Sigmoid colon (tissue), 7 donors: ENCODE measurements around the gene GRIK3. TPM values are rescaled to one million over a fixed set of nuclear protein-coding genes. Genes with fewer than 3 reads are reported as not detected.

Experiments used
- DNase-seq: peaks from one replicate; pipeline ENCODE4 v3.0.0-alpha.2; 2019
- H3K27ac ChIP-seq, 4 donors: fragments of 200-600 bp; sonication (generic); one replicate each; pipeline ENCODE4 v1.5.1; 2016 to 2019; ENCODE audit warnings: mild to moderate bottlenecking in 1 of 4
- H3K27me3 ChIP-seq, 3 donors: fragments of 200-600 bp; sonication (generic); one replicate each; pipeline ENCODE4 v1.5.1; 2019; ENCODE audit warnings: mild to moderate bottlenecking in 1 of 3
- H3K36me3 ChIP-seq, 4 donors: fragments of 200-600 bp; sonication (generic); one replicate each; pipeline ENCODE4 v1.5.1; 2016 to 2019
- H3K4me1 ChIP-seq, 4 donors: fragments of 200-600 bp; sonication (generic); one replicate each; pipeline ENCODE4 v1.5.1; 2017 to 2019
- H3K4me3 ChIP-seq, 4 donors: fragments of 200-600 bp; sonication (generic); one replicate each; pipeline ENCODE4 v1.5.1; 2017 to 2019; ENCODE audit warnings: mild to moderate bottlenecking in 2 of 4, moderate library complexity in 1 of 4
- H3K9me3 ChIP-seq, 4 donors: fragments of 200-600 bp in 3 of 4; sonication (generic) in 3 of 4; one replicate each; pipeline versions ENCODE4 v1.5.1 to v1.6.1; 2013 to 2019
- EP300 ChIP-seq, 4 donors: sonication (generic); formaldehyde crosslinking; IDR thresholded peaks; one replicate each; pipeline ENCODE4 v1.6.1; 2017; ENCODE audit warnings: antibody characterized with exemption in 4 of 4
- POLR2A ChIP-seq, 2 donors: fragments of 450-650 bp; IDR thresholded peaks; one replicate each; pipeline ENCODE4 v1.6.1; 2016; ENCODE audit warnings: antibody characterized with exemption in 2 of 2, mild to moderate bottlenecking in 2 of 2, moderate library complexity in 2 of 2
- POLR2AphosphoS5 ChIP-seq, 4 donors: sonication (generic); formaldehyde crosslinking; IDR thresholded peaks; one replicate each; pipeline ENCODE4 v1.6.1; 2017; ENCODE audit warnings: antibody characterized with exemption in 4 of 4
- WGBS, 2 donors: extraction: QIAGEN DNeasy Blood & Tissue Kit; methylation state at CpG; one replicate each; pipeline ENCODE4 v1.1.7; 2013; 5-methylcytosine and 5-hydroxymethylcytosine counted together
- intact Hi-C: fragments of 100-400 bp; cut with DNase I; formaldehyde crosslinking; loops from one replicate; pipeline ENCODE4 v1.15.1; 2023
- polyA plus RNA-seq, 3 donors: library from polyadenylated mRNA; stranded (reverse); fragments of 200-250 nt; gene quantifications; one replicate each; pipeline ENCODE4 v1.2.3, GENCODE V29; 2013
- total RNA-seq, 4 donors: library from RNA; depleted of rRNA; stranded (reverse); fragments of >200 nt; gene quantifications; one replicate each; pipeline ENCODE4 v1.1.0, GENCODE V29; 2016
- TF ChIP-seq, protein P1 (sequence below), 4 experiments: fragments of 450-650 bp in 3 of 4; fragments of 200-600 bp in 1 of 4; IDR thresholded peaks; one replicate each; pipeline ENCODE4 v1.5.1; 2016 to 2019; ENCODE audit warnings: antibody characterized with exemption in 4 of 4, mild to moderate bottlenecking in 3 of 4, moderate library complexity in 2 of 4
- donor health status: healthy with polysubstance abuse.
- donor health status: Bipolar disorder and iron deficiency.
- donor health status: healthy.

GRIK3 gene
- total and polyA plus RNA-seq, 7 donors: 0.60 to 7.1 (median 3.4) TPM; not detected in 1

DNA sequence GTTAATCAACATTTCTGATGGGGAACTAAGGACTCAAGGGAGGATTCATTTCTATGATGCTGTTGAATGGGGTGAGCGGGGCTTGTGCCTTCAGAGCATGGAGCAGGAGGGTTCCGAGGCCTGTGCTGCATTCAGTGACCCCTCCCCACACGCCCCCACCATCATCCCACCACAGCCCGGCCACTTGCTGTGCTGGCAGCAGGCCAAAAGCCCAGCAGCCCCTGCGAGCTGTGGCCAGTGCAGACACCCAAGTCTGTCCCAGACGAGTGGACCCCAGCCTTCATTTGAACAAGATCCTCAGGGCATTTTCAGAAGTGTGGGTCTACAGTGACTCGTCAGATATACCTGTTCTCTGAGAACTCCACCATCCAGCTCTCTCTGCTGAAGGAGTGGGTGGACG lies 242.0 kb downstream of the GRIK3 start:
- no peak for DNase-seq
- intact Hi-C loops: no loop called here
- H3K4me3 ChIP-seq: no peak overlapping the region
- 59 to 75% methylated on average over 8 of the region's 8 CpGs for WGBS, 2 donors
- H3K27ac ChIP-seq: no peak overlapping the region
- no peaks in the 10 kb centered on the region for H3K36me3 ChIP-seq
- no peaks in the 10 kb centered on the region for H3K4me1 ChIP-seq
- no peaks in the 10 kb centered on the region for H3K9me3 ChIP-seq
- TF ChIP-seq, protein P1, sequence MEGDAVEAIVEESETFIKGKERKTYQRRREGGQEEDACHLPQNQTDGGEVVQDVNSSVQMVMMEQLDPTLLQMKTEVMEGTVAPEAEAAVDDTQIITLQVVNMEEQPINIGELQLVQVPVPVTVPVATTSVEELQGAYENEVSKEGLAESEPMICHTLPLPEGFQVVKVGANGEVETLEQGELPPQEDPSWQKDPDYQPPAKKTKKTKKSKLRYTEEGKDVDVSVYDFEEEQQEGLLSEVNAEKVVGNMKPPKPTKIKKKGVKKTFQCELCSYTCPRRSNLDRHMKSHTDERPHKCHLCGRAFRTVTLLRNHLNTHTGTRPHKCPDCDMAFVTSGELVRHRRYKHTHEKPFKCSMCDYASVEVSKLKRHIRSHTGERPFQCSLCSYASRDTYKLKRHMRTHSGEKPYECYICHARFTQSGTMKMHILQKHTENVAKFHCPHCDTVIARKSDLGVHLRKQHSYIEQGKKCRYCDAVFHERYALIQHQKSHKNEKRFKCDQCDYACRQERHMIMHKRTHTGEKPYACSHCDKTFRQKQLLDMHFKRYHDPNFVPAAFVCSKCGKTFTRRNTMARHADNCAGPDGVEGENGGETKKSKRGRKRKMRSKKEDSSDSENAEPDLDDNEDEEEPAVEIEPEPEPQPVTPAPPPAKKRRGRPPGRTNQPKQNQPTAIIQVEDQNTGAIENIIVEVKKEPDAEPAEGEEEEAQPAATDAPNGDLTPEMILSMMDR (IDR thresholded peaks at IDR 0.05): no peak
- TF ChIP-seq POLR2A (IDR thresholded peaks at IDR 0.05) (no peak), EP300 (IDR thresholded peaks at IDR 0.05) (no peak), POLR2AphosphoS5 (IDR thresholded peaks at IDR 0.05) (no peak)
- peaks cover 0 to 29% (median 0%) of the 10 kb centered on the region in 3 donors for H3K27me3 ChIP-seq

DNA sequence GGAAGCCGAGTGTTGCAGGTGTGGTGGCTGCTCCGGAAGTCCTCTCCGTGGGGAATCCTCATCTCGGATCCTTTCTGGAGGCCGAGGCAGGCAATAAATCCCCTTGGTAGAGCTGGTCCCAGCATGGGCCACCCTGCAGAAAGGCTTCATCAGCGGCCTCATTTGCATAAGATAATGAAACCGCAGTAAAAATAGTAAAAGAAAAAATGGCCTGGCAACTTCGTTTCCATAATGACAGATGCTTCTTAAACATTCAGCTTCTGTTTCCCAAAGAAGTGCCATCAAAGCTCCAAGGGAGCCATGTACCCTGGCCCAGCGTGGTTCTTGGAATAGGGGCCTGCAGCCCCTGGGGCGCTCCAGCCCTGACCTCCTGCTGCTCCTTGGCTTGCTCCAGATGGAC lies 244.1 kb downstream of the GRIK3 start:
- no peaks in the 10 kb centered on the region for H3K9me3 ChIP-seq
- intact Hi-C loops: no loop called here
- 59 to 66% methylated on average over 10 of the region's 10 CpGs for WGBS, 2 donors
- no peak overlapping the region for H3K4me3 ChIP-seq
- no peaks in the 10 kb centered on the region for H3K4me1 ChIP-seq
- no peak overlapping the region for H3K27ac ChIP-seq
- TF ChIP-seq POLR2A (IDR thresholded peaks at IDR 0.05): no peak
- no peak for TF ChIP-seq POLR2AphosphoS5 (IDR thresholded peaks at IDR 0.05)
- TF ChIP-seq, protein P1 (IDR thresholded peaks at IDR 0.05): no peak
- TF ChIP-seq EP300 (IDR thresholded peaks at IDR 0.05): no peak
- DNase-seq: no peak
- peaks cover 0 to 41% (median 0%) of the 10 kb centered on the region in 3 donors for H3K27me3 ChIP-seq
- no peaks in the 10 kb centered on the region for H3K36me3 ChIP-seq

DNA sequence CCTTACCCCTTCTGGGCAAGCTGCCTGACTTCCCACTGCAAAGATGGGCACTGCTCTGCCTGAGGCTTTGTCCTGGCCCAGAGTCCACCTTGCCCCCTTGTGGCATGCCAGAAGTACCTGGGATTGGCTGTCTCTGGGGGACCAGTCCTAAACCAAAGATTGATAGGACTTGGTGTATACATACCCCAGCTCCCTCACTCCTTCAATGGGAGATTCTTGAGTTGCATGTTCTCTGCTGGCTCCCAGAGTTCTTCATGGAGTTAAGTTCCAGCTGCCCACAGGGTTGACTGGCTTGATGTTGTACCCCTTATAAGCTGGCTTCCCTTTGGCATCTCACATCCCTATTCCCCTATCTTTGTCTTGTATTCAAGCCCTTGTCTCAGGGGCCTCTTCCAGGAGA lies 244.8 kb downstream of the GRIK3 start:
- TF ChIP-seq, protein P1 (IDR thresholded peaks at IDR 0.05): no peak
- TF ChIP-seq POLR2A (IDR thresholded peaks at IDR 0.05) (no peak), POLR2AphosphoS5 (IDR thresholded peaks at IDR 0.05) (no peak), EP300 (IDR thresholded peaks at IDR 0.05) (no peak)
- intact Hi-C loops: no loop called here
- no peaks in the 10 kb centered on the region for H3K9me3 ChIP-seq
- H3K4me1 ChIP-seq: no peaks in the 10 kb centered on the region
- no peak overlapping the region for H3K27ac ChIP-seq
- peaks cover 0 to 41% (median 0%) of the 10 kb centered on the region in 3 donors for H3K27me3 ChIP-seq
- no peak overlapping the region for H3K4me3 ChIP-seq
- no peak for DNase-seq
- H3K36me3 ChIP-seq: no peaks in the 10 kb centered on the region

- Histone ChIP-seq H3K4me1 (no peaks in the 10 kb centered on the region), H3K27me3 (peaks cover 0 to 47% (median 0%) of the 10 kb centered on the region in 3 donors), H3K9me3 (no peaks in the 10 kb centered on the region), H3K4me3 (no peak overlapping the region), H3K27ac (no peak overlapping the region), H3K36me3 (no peaks in the 10 kb centered on the region)
- intact Hi-C loops: no loop called here
- TF ChIP-seq POLR2AphosphoS5 (IDR thresholded peaks at IDR 0.05): no peak
- TF ChIP-seq, protein P1 (IDR thresholded peaks at IDR 0.05): no peak
- TF ChIP-seq POLR2A (IDR thresholded peaks at IDR 0.05): no peak
- WGBS, 2 donors: 34 to 51% methylated on average over 12 of the region's 12 CpGs
- no peak for DNase-seq
Observed at GRCh38 chr1:36787312-36787913, 246.9 kb downstream of the GRIK3 start.

DNA sequence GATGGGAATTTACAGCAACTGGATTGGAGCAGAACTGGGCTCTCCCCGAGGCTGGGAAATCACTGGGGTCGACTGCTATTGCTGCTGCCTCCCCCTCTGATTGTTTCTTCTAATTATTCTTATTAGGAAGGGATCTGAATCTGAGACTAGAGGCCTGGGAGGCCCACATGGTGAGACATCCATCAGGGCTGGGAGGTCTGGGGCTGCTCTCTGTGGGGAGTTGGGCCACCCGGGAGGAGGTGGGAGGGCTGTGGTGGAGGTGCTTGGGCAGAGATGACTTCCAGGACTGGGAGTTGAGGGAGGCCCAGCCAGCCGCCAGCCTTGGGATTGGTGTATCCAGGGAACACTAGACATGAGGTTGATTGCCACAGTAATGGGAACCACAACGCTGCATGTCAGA lies 247.9 kb downstream of the GRIK3 start:
- no peaks in the 10 kb centered on the region for H3K4me1 ChIP-seq
- WGBS, 2 donors: 70 to 80% methylated on average over 5 of the region's 5 CpGs
- intact Hi-C loops: no loop called here
- no peak for DNase-seq
- H3K9me3 ChIP-seq: no peaks in the 10 kb centered on the region
- no peak overlapping the region for H3K27ac ChIP-seq
- H3K4me3 ChIP-seq: no peak overlapping the region
- no peak for TF ChIP-seq EP300 (IDR thresholded peaks at IDR 0.05)
- TF ChIP-seq POLR2A (IDR thresholded peaks at IDR 0.05): no peak
- TF ChIP-seq, protein P1 (IDR thresholded peaks at IDR 0.05): no peak
- TF ChIP-seq POLR2AphosphoS5 (IDR thresholded peaks at IDR 0.05): no peak
- H3K27me3 ChIP-seq: peaks cover 0 to 47% (median 0%) of the 10 kb centered on the region in 3 donors
- no peaks in the 10 kb centered on the region for H3K36me3 ChIP-seq
